Measurements from ENCODE around the gene TIGD1. TPM values are rescaled to one million over a fixed set of nuclear protein-coding genes. Genes with fewer than 3 reads are reported as not detected.
"Not testable (repeated sequence)": the region's sequence is repeated elsewhere in the genome, so short reads cannot be mapped to it uniquely, and the experiment has no call there.

The TIGD1 gene
- total RNA-seq, 1 experiment from 2014 or later: 6.0 TPM

GRCh38 chr2:232532821-232533220 lies 17.5 kb downstream of the TIGD1 start:
- DNase-seq (ENCODE audit: low read depth, low spot score); CTCF ChIA-PET; H3K9me3 ChIP-seq (ENCODE audit: control insufficient read depth in 1 of 2, insufficient read depth in 1 of 2, low read depth in 1 of 2, low read length in 2 of 2); RAD21 ChIA-PET (ENCODE audit: low non-redundant PET in 1 of 2, low total read pairs in 2 of 2, uncharacterized antibody in 2 of 2, unreplicated experiment in 2 of 2); H3K79me2 ChIP-seq (ENCODE audit: insufficient read depth, low read length); H3K27ac ChIP-seq (ENCODE audit: low read depth, low read length); H3K9ac ChIP-seq (ENCODE audit: low read length); H3K27me3 ChIP-seq (ENCODE audit: insufficient read depth, low read length); H4K20me1 ChIP-seq (ENCODE audit: insufficient read depth); H3K4me2 ChIP-seq (ENCODE audit: low read length); intact Hi-C loops (cut with micrococcal nuclease); H3K4me3 ChIP-seq (replicated peaks in 1 of 2; ENCODE audit: low read depth in 1 of 2, low read length in 2 of 2); H3K9me2 ChIP-seq (ENCODE audit: insufficient read depth); ATAC-seq; H3K36me3 ChIP-seq (ENCODE audit: control insufficient read depth in 1 of 2, insufficient read depth in 2 of 2, low read length in 2 of 2); H3K4me1 ChIP-seq (ENCODE audit: control insufficient read depth in 1 of 2, insufficient read depth in 2 of 2, low read length in 2 of 2); BruUV-seq (replicated peaks); H2AFZ ChIP-seq (ENCODE audit: low read depth, low read length, poor library complexity, severe bottlenecking): not testable (repeated sequence)
- POLR2A ChIA-PET: interaction anchor here (1.1 kb wide), 1 partner anchor 18 kb away, joined by 3 read pairs; the partner anchor contains the start of genes EIF4E2 and TIGD1

- H3K9me2 ChIP-seq (ENCODE audit: insufficient read depth): no peaks in the 10 kb centered on the region
- no peaks in the 10 kb centered on the region for H4K20me1 ChIP-seq (ENCODE audit: insufficient read depth)
- H3K9me3 ChIP-seq (ENCODE audit: control insufficient read depth in 1 of 2, insufficient read depth in 1 of 2, low read depth in 1 of 2, low read length in 2 of 2): peaks cover 0 to 8% of the 10 kb centered on the region in 2 experiments; a peak in 3 of 4 replicates
- H3K9ac ChIP-seq (ENCODE audit: low read length): no peak overlapping the region
- H3K79me2 ChIP-seq (ENCODE audit: insufficient read depth, low read length): no peaks in the 10 kb centered on the region
- no peaks in the 10 kb centered on the region for H3K27me3 ChIP-seq (ENCODE audit: insufficient read depth, low read length)
- no TSS peak for BruUV-seq (replicated peaks)
- H3K4me2 ChIP-seq (ENCODE audit: low read length): no peak overlapping the region
- POLR2A ChIA-PET: interaction anchor here (1.1 kb wide), 1 partner anchor 18 kb away, joined by 3 read pairs; the partner anchor contains the start of genes EIF4E2 and TIGD1
- CTCF ChIA-PET: no interaction called here
- H3K4me1 ChIP-seq (ENCODE audit: control insufficient read depth in 1 of 2, insufficient read depth in 2 of 2, low read length in 2 of 2): no peaks in the 10 kb centered on the region
- intact Hi-C loops (cut with micrococcal nuclease): no loop called here
- no peak overlapping the region for H2AFZ ChIP-seq (ENCODE audit: low read depth, low read length, poor library complexity, severe bottlenecking)
- ATAC-seq (no peak), DNase-seq (ENCODE audit: low read depth, low spot score) (no peak)
- H3K4me3 ChIP-seq (replicated peaks in 1 of 2; ENCODE audit: low read depth in 1 of 2, low read length in 2 of 2): no peak overlapping the region
- RAD21 ChIA-PET (ENCODE audit: low non-redundant PET in 1 of 2, low total read pairs in 2 of 2, uncharacterized antibody in 2 of 2, unreplicated experiment in 2 of 2): no interaction called here
- H3K36me3 ChIP-seq (ENCODE audit: control insufficient read depth in 1 of 2, insufficient read depth in 2 of 2, low read length in 2 of 2): no peaks in the 10 kb centered on the region
- H3K27ac ChIP-seq (ENCODE audit: low read depth, low read length): no peak overlapping the region
- TF ChIP-seq SIN3A (IDR thresholded peaks at IDR 0.05; ENCODE audit: low read depth) (no peak), YY1 (IDR thresholded peaks at IDR 0.05; ENCODE audit: extremely low read depth, insufficient replicate concordance, low read depth, low read length) (no peak), JUND (IDR thresholded peaks at IDR 0.05) (no peak), ZFX (IDR thresholded peaks at IDR 0.05) (no peak), ZBTB33 (IDR thresholded peaks at IDR 0.05; ENCODE audit: extremely low read depth, insufficient replicate concordance, low read length) (no peak), ATF3 (IDR thresholded peaks at IDR 0.05) (no peak), REST (IDR thresholded peaks at IDR 0.05; ENCODE audit: low read depth) (no peak), ZNF274 (IDR thresholded peaks at IDR 0.05; ENCODE audit: low read depth, low read length) (no peak), TCF7L2 (IDR thresholded peaks at IDR 0.05; ENCODE audit: borderline replicate concordance, extremely low read depth, insufficient read depth, insufficient read length) (no peak), ELF1 (IDR thresholded peaks at IDR 0.05; ENCODE audit: borderline replicate concordance, low read depth) (no peak), FOSL1 (IDR thresholded peaks at IDR 0.05; ENCODE audit: low read depth) (no peak), SP1 (IDR thresholded peaks at IDR 0.05; ENCODE audit: low read depth) (no peak), CBX3 (IDR thresholded peaks at IDR 0.05; ENCODE audit: low read depth) (no peak), RAD21 (IDR thresholded peaks at IDR 0.05; ENCODE audit: low read depth) (no peak), CEBPB (IDR thresholded peaks at IDR 0.05; ENCODE audit: low read depth) (no peak), EZH2phosphoT487 (IDR thresholded peaks at IDR 0.05; ENCODE audit: borderline replicate concordance) (no peak), MAX (IDR thresholded peaks at IDR 0.05) (no peak)
Measured at GRCh38 chr2:232532419-232532818, 17.9 kb downstream of the TIGD1 start.
